HG03095 (cell line): ENCODE data around the gene UNC13D.
"Not testable (repeated sequence)": the region's sequence is repeated elsewhere in the genome, so short reads cannot be mapped to it uniquely, and the experiment has no call there.

Experiments
- ATAC-seq: cut with Tn5 transposase; IDR thresholded peaks from one replicate; pipeline ENCODE4 v1.9.1; 2021; ENCODE audit warnings: moderate library complexity; ENCODE audit not compliant: unreplicated experiment

The UNC13D gene

DNA sequence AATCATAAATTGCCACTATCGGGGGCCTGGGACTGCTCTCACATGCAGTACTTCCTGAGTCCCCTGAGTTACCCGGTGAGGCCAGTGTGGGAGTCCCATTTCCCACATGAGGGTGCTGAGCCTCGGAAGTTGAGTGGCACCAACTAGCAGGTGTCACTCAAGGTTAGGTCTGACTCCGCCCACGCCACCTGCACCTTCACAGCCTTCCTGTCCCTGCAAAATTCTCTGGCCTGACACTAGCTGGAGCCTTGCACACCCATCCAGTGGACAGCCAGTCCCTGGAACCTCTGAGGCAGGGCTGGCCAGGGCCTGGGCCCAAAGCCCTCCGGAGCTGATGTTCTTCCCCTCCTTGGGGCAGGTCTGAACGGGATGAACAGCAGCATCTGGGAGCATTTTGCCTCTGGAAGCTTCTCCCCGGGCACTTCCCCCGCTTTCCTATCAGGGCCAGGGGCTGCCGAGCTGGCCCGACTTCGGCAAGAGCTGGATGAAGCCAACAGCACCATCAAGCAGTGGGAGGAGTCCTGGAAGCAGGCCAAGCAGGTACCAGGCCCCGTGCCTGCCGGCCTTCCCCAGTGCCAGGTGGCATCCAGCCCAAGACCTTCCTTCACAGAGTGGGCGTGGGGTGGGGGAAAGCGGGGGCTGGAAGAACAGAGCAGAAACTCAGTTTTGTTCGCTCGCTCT lies 21.9 kb downstream of the UNC13D start:
- no peak for ATAC-seq

DNA sequence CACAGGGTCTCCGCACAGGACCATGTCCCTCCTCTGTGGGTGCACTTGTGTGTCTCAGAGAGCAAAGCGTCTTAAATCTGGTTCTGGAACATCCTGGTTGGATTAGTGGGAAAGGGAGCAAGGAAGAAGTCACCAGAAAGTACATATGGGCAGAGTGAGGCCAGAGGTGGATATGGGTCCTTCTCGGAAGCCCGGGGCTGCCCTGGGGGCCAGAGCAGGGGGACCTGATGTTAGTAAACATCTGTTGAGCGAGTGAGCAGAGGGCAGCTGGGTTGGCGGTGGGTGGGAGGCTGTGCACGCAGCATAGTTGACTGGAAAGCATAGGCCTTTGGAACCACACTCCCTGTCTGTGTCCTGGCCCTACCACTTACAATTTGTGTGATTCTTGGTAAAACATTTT lies 22.7 kb downstream of the UNC13D start:
- ATAC-seq: no peak

DNA sequence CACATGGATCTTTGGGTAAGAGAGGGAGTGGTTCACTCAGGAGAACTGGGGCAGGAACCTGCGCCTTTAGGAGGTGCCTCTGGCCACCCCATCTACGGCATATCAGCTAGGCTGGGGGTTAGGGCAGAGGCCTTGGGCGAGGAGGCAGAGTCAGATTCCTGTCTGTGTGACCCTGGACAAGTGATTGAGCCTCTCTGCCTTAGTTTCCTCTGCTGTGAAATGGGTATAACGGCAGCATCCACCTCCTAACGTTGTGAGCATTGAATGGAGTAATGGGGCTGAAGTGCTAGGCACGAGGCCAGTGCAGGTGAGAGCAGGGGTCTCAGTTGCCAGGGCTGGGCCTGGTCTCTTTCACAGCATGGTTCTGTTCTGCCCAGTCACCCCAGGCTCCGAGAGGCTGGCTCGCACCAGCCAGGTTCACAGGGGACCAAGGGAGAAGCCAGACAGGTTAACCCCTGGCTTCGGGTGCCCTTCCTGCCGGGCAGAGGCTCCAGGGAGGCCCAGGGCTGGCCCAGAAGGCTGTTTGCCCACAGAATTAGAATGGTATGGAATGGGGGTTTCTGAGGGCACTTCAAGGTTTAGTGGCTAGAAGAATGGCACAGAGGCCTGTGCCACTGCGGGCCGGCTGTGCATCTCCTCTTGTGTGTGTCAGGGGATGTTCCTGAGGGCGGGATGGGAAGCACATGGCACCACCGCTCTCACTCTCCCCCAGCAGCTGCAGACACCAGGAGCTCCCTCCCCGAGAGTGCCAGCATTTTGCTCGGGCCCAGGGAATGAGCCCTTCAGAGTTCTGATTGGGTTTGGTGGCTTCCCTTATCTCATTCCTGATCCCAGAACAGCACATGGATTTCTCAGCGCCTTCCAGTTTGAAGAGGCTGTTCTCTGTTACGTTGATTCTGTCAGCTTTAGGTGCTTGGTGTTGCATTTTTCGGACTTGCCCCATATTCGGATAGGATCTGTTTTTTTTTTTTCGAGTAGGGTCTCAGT lies 23.8 kb downstream of the UNC13D start:
- no peak for ATAC-seq

DNA sequence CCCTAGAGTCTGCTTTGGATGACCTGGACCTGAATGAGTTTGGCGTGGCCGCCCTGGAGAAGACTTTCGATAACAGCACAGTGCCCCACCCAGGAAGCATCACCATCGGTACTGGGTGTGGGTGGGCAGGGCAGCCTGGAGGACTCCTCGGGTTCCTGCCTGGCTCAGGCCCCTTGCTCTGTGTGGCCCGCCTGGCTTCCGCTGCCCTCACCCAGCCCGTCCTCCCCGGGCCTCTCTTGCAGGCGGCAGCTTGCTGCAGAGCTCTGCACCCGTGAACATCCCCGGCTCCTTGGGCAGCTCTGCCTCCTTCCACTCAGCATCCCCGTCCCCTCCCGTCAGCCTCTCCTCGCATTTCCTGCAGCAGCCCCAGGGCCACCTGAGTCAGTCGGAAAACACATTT lies 24.5 kb downstream of the UNC13D start:
- ATAC-seq: no peak

DNA sequence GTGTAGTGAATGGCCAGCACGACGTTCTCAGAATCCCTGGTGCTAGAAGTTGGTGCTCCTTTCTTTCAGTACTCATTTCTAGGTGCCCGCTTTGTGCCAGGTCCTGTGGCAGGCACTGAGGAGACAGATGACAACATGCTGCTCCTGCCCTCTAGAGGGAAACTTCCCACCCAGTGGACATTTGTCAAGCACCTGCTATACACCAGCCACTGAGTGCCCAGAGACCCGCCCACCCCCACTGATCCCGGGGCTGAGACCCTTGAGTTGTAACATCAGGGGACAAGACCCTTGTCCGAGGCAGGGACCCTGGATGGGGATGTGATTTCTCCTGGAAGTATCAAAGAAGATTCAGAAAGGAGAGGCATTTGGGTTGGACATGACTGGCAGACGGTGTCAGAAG lies 25.1 kb downstream of the UNC13D start:
- ATAC-seq: no peak

DNA sequence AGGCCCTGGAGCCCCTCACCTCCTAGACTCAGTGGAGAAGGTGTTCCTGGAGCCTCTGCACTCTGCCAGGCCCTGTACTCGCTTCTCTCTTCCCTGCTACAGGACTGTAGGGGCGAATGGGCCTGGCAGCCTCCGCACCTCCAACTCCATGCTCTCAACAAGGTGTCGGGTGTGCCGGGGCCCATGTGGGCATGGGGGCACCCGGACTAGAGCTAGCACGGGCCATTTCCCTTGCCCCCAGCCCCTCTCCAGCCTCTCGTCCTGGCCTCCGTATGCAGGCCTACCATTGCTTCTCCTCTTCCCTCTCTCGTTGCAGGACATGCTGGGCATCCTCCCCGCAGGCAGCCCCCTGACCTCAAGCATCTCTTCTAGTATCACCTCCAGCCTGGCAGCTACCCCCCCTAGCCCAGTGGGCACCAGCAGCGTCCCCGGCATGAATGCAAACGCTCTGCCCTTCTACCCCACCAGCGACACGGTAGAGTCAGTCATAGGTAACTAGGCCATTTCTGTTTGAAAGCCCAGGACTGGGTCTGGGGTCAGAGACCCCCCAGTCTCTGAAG lies 25.8 kb downstream of the UNC13D start:
- ATAC-seq: no peak

DNA sequence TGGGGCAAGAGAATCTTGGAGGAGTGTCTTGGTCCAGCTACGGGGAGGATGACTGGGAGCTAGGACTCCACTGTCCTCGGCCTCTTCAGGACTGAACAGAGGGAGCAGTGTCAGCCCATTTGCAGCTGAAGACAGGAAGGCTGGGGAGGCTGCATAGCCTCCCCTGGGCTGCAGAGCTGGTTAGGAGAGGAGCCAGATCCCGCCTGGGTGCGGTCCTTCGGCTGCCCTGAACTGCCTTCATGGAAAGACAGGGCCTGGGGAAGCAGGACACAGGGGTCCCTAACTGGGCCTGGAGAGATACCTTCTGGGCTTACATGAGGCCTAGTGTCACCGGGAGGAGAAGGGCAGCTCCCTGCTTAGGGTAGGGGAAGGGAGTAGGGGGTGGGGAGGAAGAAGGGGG lies 26.6 kb downstream of the UNC13D start:
- ATAC-seq: no peak

DNA sequence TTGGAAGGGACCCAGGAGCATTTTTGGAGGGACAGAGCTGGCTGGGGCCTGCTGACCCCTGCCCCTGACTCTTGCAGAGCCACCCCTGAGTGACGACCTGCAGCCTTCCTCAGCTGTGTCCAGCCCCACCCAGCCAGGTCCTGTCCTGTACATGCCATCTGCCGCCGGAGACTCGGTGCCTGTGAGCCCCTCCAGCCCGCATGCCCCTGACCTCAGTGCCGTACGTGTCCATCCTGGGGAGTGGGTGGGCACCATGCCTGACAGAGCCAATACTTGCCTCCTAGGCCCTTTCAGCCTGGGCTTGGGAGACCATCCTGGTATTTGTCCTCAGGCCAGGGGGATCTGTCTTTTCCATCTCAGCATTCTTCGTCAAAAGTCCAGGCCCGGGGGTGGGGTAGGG lies 27.5 kb downstream of the UNC13D start:
- ATAC-seq: no peak

DNA sequence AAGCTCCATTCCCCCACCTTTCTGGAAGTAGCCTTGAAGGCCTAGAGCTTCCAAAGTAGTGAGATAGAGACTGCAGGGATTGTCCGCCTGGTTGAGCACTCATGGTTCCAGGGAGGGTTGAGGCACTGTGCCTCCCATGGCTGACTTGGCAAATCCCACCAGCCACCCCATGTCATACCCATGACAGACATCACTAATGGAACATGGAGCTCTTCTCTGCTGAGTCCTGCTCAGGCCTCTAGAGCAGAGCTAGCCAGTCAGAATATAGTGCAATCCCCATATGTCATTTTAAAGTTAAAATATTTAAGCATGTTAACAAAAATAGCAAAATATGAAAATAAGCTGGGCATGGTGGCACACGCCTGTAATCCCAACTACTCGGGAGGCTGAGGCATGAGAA lies 28.8 kb downstream of the UNC13D start:
- no peak for ATAC-seq

DNA sequence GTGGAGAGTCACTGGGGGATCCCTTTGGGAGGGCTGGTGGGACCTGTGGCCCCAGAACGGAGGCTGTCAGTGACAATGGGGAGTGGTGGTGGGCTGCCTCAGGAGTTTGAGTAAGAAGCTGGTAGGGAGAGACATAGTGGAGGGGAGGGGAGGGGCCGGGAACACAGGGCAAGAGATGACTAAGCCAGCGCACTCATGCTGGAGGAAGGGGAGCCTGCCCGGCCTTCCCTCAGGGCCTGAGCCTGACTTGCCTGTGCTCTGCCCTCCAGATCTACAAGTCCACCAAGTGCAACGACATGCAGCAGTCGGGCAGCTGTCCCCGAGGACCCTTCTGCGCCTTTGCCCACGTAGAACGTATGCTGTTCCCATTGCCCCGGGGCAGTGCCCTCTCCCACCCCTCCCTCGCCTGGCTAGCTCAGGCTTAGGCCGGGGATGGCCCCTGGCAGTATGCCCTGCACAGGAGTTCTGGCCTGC lies 29.3 kb downstream of the UNC13D start:
- no peak for ATAC-seq

DNA sequence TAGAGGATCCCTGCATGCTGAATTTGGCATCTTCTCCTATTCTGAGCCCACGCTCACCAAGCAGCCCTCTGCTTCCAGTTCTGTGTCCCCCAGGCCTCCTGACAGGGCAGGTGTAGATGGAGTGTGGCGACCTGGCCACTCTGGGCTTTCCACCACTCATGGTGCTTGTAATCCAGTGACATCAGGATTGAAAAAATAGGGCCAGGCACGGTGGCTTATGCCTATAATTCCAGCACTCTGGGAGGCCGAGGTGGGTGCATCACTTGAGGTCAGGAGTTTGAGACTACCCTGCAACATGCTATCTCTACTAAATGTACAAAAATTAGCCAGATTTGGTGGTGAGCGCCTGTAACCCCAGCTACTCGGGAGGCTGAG lies 30.2 kb downstream of the UNC13D start:
- ATAC-seq: no peak

DNA sequence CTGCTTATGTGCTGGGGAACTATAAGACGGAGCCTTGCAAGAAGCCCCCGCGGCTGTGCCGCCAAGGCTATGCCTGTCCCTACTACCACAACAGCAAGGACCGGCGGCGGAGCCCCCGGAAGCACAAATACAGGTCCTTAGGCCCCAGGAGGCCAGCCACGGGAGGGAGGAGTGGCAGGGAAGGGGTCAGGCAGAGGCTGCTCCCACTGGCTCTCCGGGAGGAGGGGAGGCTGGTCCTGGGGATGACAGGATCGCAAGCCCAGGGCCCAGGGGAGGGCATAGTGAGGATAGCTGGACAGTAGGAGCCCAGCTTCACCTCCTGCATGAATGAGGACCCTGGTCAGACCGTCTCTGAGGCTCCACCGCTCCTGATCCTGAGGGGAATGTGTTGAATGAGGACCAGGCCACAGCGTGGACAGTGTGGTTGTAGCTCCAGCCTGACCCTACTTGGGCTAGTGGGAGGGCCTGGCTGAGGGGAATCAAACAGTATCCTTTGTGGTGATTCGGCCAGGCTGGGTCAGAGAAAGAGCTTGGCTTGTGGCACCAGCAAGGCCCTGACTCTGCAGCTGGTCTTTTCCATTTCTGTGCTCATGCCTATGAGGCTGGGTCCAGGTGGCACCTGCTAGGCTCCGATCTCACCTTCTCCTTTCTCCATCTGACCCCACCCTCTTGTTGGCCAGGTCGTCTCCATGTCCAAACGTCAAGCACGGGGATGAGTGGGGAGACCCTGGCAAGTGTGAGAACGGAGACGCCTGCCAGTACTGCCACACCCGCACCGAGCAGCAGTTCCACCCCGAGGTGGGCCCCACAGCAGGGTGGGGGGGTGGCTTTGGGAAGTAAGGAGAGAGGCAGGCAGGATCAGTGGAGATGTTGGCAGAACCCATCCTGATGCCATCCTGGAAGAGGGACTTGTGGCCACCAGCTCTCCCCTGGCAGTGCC lies 30.9 kb downstream of the UNC13D start:
- ATAC-seq: no peak

DNA sequence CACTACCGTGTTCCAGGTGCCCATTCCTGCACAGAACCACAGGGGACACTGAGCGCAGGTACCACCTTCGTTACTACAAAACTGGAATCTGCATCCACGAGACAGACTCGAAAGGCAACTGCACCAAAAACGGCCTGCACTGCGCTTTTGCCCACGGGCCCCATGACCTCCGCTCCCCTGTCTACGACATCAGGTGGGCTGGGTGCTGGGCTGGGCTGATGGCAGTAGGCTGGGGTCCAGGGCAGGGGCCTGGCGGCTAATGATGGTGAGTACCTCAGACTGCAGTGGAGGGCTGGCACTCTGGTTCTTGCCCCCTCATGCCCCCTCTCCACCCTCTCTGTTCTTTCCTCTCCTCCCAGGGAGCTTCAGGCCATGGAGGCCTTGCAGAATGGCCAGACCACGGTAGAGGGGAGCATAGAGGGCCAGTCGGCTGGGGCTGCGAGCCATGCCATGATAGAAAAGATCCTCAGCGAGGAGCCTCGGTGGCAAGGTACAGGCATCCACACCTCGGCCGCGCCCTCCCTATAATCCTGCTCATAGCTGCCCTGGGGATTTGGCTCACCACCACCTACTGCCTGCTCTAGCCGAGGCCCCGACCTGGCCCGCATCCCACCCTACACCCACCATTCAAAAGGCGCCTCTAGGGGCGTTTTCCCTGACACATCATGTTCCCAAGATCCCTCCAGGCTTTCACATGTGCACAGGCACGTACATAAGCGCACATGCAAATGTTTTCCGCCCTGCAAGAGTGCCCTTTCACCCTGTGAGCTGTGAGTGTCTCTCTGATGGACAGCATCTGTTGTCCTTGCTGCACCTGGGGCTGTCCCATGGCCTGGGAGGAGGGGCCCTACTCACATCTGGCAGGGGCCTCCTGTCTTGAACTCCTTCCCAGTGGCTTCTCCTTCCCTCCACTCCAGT lies 31.8 kb downstream of the UNC13D start:
- ATAC-seq: no peak

DNA sequence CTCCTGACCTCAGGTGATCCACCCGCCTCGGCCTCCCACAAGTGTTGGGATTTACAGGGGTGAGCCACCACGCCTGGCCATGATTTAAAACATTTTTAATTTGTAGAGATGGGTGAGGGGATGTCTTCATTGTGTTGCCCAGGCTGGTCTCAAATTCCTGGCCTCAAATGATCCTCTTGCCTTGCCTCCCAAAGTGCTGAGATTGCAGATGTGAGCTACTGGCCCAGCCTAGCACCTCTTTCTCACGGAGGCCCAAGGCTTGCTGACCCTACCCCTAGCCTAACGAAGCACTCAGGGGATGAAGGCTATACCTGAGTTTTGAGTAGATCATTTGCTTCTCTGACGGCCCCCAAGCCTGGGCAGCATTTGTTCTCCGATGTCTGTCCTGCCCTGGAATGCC lies 33.0 kb downstream of the UNC13D start:
- ATAC-seq: no peak

DNA sequence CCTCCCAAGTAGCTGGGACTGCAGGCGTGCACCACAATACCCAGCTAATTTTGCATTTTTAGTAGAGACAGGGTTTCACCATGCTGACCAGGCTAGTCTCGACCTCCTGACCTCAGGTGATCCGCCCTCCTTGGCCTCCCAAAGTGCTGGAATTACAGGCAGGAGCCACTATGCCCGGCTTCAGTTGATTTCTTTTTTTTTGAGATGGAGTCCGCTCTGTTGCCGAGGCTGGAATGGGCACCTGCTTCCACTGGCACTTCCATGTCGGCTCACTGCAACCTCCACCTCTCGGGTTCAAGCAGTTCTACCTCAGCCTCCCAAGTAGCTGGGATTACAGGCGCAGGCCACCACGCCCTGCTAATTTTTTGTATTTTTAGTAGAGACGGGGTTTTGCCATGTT lies 33.4 kb downstream of the UNC13D start:
- ATAC-seq: not testable (repeated sequence)

DNA sequence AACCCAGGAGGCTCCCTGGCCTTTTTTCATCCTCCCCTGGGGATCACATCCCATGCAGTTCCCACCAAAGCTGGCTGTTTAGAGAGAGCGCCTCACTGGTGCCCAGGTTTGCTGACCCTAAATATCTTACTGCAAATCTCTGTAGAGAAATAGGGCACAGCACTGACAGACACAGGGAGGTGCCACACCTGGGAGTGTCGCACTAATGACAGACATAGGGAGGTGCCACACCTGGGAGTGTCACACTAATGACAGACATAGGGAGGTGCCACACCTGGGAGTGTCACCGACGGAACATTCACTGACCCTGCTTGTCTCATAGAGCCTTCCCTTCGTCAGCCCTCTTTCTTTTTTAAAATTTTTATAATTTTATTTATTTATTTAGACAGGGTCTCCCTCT lies 34.0 kb downstream of the UNC13D start:
- no peak for ATAC-seq

DNA sequence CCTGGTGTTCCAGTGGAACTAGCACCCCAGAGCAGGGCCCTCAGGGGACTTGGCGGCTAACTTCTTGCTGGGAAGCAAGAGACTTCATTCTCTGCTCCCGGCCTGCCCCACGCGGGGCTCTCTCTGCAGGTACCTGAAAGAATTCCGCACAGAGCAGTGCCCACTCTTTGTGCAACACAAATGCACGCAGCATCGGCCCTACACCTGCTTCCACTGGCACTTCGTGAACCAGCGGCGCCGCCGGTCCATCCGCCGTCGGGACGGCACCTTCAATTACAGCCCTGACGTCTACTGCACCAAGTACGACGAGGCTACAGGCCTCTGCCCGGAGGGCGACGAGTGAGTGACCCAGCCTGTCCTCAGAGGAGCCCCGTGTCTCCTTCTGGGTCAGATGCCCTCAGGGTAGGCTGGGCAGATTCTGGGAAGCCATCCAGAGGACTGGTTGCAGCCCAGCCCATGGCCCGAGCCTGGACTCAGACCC lies 34.5 kb downstream of the UNC13D start:
- ATAC-seq: no peak

DNA sequence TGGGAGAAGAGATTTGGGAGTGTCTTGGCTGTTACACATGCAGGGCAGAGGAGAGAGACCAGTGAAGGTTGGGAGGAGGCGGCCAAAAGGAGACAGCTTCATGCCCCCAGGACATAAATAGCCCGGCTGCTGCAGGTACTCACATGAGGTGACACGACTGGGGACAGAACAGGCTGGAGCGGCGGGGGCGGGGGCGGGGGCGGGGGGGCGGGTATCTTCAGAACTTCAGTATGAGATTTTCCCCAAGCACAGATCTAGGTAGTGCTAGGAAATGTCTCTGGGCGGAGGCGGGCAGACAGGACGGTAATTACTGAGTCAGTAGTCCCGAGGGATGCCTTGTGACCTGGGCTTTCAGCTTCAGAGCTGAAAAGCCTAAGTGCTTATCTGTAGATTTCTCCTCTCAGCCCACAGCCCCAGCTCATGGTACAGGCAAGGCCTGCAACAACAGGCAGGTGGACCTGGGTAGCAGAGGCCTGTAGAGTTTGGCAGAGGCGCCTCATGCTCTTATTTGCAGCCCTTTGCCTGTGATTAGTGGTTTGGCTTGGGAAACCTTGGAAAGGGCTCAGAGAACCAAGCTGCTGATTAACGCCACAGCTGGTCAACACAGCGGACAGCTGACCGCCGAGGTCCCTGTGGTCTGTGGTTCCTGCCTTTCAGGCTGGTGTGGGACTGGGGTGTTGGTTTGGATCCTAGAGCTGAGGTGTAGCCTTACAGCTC lies 35.1 kb downstream of the UNC13D start:
- ATAC-seq: peak; percentile 60

DNA sequence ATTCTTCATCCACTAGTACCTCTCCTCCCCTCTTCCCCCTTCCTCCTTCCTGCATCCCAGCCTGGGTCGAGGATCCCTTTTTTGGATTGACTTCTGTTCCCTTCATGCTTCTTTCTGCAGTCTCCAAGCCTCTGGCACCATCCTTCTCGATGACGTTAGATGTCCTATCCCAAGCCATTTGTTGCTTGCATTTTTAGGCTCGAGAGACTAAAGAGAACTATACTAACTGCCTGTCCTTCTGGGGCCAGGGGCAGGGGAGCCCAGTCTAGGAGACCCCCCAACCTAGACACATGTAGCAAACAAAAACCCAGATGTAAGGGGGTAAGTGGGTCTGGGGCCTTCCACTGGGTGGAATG lies 35.7 kb downstream of the UNC13D start:
- no peak for ATAC-seq
